Fibroblast of villous mesenchyme (primary cell): ENCODE results near the gene ABCA7. TPM values are rescaled to one million over a fixed set of nuclear protein-coding genes. Genes with fewer than 3 reads are reported as not detected.

Experiments
- DNase-seq: peaks from one replicate; pipeline ENCODE4 v3.0.0-alpha.2; 2010; ENCODE audit warnings: low read depth
- H3K4me3 ChIP-seq: 2 replicates; pipeline ENCODE4 v1.5.1; 2011; ENCODE audit warnings: low read depth, mild to moderate bottlenecking, low read length
- total RNA-seq: library from RNA; depleted of rRNA; stranded (reverse); fragments of >200 nt; gene quantifications from 2 replicates; pipeline ENCODE4 v1.2.3, GENCODE V29; 2012
- TF ChIP-seq, protein P1 (sequence below): IDR thresholded peaks from 2 replicates; pipeline ENCODE4 v1.5.1; 2012; ENCODE audit warnings: low read depth, mild to moderate bottlenecking, low read length; ENCODE audit not compliant: insufficient read depth

The ABCA7 gene
- total RNA-seq, 1 donor: 11.2 TPM

DNA sequence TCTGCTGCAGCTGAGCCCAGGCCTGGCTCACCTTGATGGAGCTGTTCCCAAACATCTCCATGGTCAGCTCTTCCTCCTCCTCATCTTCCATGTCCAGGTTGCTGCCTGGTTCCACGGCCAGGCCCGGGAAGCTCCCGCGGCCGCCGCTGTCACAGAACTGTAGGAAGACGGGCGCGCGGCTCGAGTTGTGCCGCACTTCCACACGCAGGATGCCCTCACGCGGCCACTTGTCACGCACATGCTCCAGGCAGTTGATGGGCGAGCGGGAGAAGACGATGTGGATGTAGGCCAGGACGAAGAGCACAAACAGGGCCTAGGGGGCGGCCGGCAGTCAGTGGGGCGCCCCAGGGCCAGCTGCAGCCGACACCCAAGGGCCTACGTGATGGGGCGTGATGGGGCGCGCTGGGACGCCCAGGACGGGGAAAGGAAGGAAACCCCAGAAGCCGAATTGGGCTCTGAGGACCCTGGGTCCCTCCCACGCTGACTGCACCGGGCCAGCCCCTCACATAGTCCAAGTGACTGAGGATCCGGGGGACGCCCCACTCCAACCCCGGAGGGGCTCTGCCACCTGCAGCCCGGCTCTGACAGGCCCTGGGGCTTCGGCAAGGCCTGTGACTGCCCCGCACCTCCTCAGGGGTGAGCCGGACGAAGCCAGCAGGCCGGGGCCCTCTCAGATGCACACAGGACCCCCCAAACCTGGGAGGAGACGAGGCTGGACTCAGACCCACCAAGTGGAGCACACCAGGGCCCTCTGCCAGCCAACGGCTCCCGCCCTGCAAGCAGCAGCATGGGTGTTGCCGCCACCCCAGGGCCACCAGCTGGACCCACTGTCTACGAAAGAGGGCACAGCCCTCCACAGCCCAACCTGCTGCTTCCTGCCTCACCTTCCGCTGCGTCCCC is 25.5 kb upstream of the ABCA7 start:
- DNase-seq: no peak
- TF ChIP-seq, protein P1, sequence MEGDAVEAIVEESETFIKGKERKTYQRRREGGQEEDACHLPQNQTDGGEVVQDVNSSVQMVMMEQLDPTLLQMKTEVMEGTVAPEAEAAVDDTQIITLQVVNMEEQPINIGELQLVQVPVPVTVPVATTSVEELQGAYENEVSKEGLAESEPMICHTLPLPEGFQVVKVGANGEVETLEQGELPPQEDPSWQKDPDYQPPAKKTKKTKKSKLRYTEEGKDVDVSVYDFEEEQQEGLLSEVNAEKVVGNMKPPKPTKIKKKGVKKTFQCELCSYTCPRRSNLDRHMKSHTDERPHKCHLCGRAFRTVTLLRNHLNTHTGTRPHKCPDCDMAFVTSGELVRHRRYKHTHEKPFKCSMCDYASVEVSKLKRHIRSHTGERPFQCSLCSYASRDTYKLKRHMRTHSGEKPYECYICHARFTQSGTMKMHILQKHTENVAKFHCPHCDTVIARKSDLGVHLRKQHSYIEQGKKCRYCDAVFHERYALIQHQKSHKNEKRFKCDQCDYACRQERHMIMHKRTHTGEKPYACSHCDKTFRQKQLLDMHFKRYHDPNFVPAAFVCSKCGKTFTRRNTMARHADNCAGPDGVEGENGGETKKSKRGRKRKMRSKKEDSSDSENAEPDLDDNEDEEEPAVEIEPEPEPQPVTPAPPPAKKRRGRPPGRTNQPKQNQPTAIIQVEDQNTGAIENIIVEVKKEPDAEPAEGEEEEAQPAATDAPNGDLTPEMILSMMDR: no peak
- no peak overlapping the region for H3K4me3 ChIP-seq

DNA sequence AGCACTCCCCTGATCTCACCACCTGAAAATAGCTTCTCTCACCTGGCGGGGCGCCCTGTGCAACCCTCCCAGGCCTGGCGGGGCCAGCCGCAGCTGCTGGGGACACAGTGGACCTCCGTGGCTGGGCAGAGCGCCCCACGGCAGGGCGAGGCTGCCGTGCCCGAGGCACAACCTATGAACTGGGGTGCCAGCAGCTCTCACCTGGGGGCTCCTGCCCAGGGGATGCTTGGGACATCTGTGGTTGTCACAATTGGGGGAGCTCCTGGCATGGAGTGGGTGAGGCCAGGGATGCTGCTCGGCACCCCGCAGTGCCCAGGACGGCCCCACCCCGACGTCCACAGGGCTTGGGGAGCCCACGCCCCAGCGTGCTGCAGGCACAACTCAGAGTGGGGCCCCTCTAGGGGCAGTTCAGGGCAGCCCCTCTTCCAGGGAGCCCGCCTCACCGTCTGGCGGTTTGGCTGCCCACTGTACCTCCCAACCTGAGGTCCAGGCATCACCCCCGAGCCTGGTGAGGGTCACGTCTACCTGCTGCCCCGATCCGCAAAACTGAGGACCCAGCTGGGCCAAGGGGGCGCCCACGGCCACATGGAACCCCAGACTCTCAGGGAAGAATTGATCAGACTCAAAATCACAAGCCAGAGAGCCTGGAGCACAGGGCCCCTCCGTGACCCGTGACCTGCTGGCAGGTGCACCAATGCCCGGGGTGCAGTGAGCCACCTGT is 24.7 kb upstream of the ABCA7 start:
- DNase-seq: no peak
- no peak overlapping the region for H3K4me3 ChIP-seq
- TF ChIP-seq, protein P1: no peak

DNA sequence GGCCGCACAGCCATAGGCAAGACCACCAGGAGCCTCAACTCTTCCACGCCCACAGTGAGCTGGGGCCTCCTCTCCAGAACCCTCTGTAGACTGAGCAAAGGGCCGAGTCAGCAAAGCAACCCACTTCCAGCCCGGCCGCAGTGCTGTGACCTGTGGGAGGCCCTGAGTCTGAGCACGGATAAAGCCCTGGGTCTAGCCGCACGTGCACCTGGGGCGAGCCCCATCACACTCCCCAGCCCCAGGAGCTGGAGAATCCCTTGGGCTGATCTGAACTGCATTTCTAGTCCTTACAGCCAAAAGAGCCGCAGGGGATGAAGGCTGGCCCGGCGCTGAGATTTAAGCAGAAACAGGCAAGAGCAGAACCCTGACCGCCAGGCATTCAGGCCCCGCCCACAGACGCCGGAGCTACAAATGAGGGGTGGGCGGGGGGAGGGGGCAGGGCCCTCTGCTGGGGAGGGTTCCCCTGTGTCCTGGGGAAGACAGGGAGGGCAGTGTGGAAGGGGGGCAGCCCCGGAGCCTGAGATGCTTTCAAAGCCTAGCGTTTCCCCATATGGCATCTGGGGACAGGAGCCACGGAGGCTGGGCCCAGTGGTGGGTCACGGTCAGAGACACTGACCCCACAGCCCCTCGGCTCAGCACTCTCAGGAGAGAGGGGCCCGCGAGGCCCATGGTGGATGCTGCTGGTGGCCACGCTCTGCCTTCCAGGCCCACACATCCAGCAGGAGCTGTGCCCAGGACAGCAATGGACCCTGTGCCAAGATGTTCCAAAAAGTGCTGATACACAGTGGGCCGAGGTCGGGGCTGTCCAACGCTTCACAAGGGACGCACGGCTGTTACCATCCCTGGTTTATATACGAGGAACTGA is 23.9 kb upstream of the ABCA7 start:
- TF ChIP-seq, protein P1: no peak
- DNase-seq: no peak
- H3K4me3 ChIP-seq: no peak overlapping the region

DNA sequence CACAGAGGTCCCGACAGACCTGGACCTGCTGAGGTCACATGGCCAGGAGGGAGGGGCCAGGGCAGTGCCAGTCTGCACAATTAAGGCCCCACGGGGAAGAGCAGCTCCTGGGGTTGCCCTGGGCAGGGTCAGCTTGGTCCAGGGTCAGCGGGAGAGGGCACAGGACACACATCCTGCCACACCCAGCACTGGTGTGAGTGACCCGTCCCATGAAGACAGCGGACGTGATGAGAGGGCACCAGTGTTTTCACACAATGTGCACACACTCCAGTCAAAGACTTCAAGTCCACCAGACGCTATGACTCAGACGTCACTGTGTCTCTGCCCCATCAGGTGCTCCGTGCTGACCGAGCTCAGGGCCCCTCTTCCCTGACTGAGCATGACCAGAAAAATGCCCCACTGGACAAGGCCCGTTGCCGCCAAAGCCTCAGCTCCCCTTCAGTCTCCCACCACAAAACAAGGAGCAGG is 23.2 kb upstream of the ABCA7 start:
- peak overlapping the region; percentile 34 for H3K4me3 ChIP-seq
- DNase-seq: peak; percentile 84
- TF ChIP-seq, protein P1: no peak

DNA sequence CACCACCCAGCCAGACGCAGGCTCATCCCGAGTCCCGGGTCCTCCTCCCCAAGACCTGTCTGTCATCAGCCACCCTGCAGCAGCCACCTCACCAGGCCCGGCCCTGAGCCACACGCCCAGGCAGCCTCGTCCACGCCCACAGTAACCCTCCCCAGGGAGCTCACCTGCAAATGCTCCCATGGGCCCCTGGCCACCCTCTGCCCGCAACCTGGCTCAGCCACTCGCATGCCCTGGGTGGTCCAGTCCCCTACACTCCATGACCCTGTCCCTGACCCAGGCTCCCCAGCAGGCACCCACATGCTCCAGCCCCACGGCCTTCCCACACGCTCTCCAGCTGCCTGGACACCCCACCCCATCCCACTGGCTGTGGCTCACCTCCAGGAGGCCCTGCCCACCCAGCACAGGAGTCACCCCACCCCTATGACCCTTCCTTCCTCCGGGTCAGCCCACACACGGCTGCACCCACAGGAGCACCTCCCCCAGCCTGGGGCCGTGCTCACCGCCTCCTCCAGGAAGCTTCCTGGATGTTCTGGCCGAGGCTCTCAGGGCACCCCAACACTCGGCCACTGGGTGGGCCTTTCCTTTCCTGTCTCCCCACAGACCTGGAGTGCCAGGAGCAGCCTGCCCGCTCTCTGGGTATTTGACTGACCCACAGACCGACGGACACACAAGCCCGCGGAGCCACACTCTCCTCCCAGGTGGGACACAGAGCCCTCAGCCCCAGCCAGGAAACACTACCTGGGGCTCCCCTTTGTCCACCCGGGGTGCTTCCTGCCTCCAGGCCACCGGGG is 22.6 kb upstream of the ABCA7 start:
- no peak for DNase-seq
- peak overlapping the region; percentile 34 for H3K4me3 ChIP-seq
- TF ChIP-seq, protein P1: no peak

DNA sequence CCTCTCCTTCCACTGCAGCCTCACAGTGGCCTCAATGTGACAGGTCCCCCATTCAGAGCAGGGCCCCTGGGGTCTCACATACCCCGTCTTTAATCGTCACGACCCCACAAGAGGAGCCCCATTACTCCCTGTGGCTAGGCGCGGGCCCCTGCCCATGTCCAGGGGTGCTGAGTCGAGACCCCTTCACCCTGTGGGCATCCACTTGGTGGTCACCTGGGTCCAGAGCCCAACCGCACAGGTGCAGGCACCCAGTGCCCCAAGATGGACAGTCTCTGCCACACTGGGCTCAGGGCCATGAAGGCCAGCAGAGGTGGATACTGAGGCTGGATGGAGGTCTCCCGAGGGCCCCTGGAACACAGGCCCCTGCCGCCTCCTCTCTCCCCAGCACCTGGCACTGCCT is 22.0 kb upstream of the ABCA7 start:
- no peak overlapping the region for H3K4me3 ChIP-seq
- TF ChIP-seq, protein P1: no peak
- no peak for DNase-seq
